ENCODE measurements around the gene SPACDR. TPM values are rescaled to one million over a fixed set of nuclear protein-coding genes. Genes with fewer than 3 reads are reported as not detected.

Gene SPACDR
- total and polyA plus RNA-seq, 9 of the 15 experiments (the other 6 are each of a cell fraction or from before 2014, with no cell fraction given) = 0.07 to 0.55 (median 0.14) TPM; not detected in 1

GRCh38 chr7:100428967-100429636, 35.0 kb downstream of the SPACDR start (continued):
- TF ChIP-seq, protein P1, sequence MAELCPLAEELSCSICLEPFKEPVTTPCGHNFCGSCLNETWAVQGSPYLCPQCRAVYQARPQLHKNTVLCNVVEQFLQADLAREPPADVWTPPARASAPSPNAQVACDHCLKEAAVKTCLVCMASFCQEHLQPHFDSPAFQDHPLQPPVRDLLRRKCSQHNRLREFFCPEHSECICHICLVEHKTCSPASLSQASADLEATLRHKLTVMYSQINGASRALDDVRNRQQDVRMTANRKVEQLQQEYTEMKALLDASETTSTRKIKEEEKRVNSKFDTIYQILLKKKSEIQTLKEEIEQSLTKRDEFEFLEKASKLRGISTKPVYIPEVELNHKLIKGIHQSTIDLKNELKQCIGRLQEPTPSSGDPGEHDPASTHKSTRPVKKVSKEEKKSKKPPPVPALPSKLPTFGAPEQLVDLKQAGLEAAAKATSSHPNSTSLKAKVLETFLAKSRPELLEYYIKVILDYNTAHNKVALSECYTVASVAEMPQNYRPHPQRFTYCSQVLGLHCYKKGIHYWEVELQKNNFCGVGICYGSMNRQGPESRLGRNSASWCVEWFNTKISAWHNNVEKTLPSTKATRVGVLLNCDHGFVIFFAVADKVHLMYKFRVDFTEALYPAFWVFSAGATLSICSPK (IDR thresholded peaks at IDR 0.05; ENCODE audit: borderline replicate concordance) = 0 out of 2 replicates have a peak, but pooled peaks have one; percentile 4
- peak; percentile 93 for TF ChIP-seq CREB1 (IDR thresholded peaks at IDR 0.05)
- peak; percentile 94 for TF ChIP-seq CREB1 (CRISPR knock-in tag; IDR thresholded peaks at IDR 0.05)
- TF ChIP-seq ZC3H11A (IDR thresholded peaks at IDR 0.05; ENCODE audit: low read depth, low read length) = no peak
- peak; percentile 19 for TF ChIP-seq RBBP5 (IDR thresholded peaks at IDR 0.05; ENCODE audit: borderline replicate concordance, insufficient read depth, low read length, poor library complexity, severe bottlenecking)
- no peak for TF ChIP-seq POLR2G (IDR thresholded peaks at IDR 0.05; ENCODE audit: low read depth, low read length)
- TF ChIP-seq RBM25 (IDR thresholded peaks at IDR 0.05; ENCODE audit: low read depth, low read length, severe bottlenecking) = no peak
- 0 out of 2 replicates have a peak, but pooled peaks have one; percentile 20 for TF ChIP-seq RHOXF2B (CRISPR knock-in tag; conservative IDR thresholded peaks at IDR 0.05)
- peak in 1 of 2 experiments; percentile 18; a peak in 2 of 4 replicates for TF ChIP-seq TEAD1 (CRISPR knock-in tag; IDR thresholded peaks at IDR 0.05)
- TF ChIP-seq CSDE1 (IDR thresholded peaks at IDR 0.05) = peak in 1 of 2 experiments; percentile 16; a peak in 1 of 4 replicates
- no peak; the same call in 1 of the 2 replicates for TF ChIP-seq ZNF75A (CRISPR knock-in tag; IDR thresholded peaks at IDR 0.05)
- TF ChIP-seq ZNF584 (CRISPR knock-in tag; IDR thresholded peaks at IDR 0.05; ENCODE audit: low read depth) = no peak
- TF ChIP-seq POLR2H (tag; IDR thresholded peaks at IDR 0.05; ENCODE audit: low read depth) = peak; percentile 98
- peak; percentile 65 for TF ChIP-seq NKRF (IDR thresholded peaks at IDR 0.05; ENCODE audit: borderline replicate concordance)
- no peak for TF ChIP-seq PHF20 (IDR thresholded peaks at IDR 0.05; ENCODE audit: partially characterized antibody)
- no peak; the same call in 1 of the 2 replicates for TF ChIP-seq ELF2 (CRISPR knock-in tag; IDR thresholded peaks at IDR 0.05)
- no peak for TF ChIP-seq IRF2 (CRISPR knock-in tag; IDR thresholded peaks at IDR 0.05)
- 0 out of 2 replicates have a peak, but pooled peaks have one; percentile 18 for TF ChIP-seq XRCC5 (IDR thresholded peaks at IDR 0.05; ENCODE audit: low read depth, low read length)
- TF ChIP-seq EP300 (IDR thresholded peaks at IDR 0.05; ENCODE audit: low read length) = peak; percentile 50
- TF ChIP-seq XRCC4 (IDR thresholded peaks at IDR 0.05; ENCODE audit: extremely low read depth, insufficient read depth, insufficient read length) = no peak
- peak; percentile 63; the same call in 1 of the 2 replicates for TF ChIP-seq ZNF551 (CRISPR knock-in tag; IDR thresholded peaks at IDR 0.05)
- TF ChIP-seq, protein P2, sequence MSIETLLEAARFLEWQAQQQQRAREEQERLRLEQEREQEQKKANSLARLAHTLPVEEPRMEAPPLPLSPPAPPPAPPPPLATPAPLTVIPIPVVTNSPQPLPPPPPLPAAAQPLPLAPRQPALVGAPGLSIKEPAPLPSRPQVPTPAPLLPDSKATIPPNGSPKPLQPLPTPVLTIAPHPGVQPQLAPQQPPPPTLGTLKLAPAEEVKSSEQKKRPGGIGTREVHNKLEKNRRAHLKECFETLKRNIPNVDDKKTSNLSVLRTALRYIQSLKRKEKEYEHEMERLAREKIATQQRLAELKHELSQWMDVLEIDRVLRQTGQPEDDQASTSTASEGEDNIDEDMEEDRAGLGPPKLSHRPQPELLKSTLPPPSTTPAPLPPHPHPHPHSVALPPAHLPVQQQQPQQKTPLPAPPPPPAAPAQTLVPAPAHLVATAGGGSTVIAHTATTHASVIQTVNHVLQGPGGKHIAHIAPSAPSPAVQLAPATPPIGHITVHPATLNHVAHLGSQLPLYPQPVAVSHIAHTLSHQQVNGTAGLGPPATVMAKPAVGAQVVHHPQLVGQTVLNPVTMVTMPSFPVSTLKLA (conservative IDR thresholded peaks at IDR 0.05) = peak; percentile 98
- TF ChIP-seq RB1 (IDR thresholded peaks at IDR 0.05; ENCODE audit: low read depth) = peak; percentile 87

Data from K562 (cell line).